ENCODE results near the gene DISC1. TPM values are rescaled to one million over a fixed set of nuclear protein-coding genes. Genes with fewer than 3 reads are reported as not detected.

Gene DISC1
- polyA plus RNA-seq, 1 experiment = 2.3 TPM

DNA sequence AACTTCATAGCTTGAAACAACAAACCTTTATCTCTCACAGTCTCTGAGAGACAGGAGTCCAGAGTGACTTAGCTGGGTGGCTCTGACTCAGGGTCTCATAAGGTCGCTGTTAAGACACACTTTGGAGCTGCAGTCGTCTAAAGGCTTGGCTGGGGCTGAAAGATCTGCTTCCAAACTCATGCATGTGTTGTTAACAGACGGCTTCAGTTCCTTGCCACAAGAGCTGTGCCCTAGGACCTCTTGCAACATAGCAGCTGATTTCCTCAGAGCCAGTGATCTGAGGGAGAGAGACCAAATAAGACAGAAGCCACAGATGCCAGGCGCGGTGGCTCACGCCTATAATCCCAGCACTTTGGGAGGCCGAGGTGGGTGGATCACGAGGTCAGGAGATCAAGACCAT is 176.8 kb downstream of the DISC1 start:
- no peak for DNase-seq (ENCODE audit: low read depth)
- ChIA-PET CTCF (interaction anchor here (0.6 to 1.5 kb wide), 2 partner anchors 47 to 63 kb away, joined by 3 to 7 read pairs; no protein-coding TSS in a partner anchor), POLR2A (no interaction called here)
- Histone ChIP-seq H3K27me3 (ENCODE audit: control insufficient read depth, insufficient read depth, low read length) (no peaks in the 10 kb centered on the region), H3K36me3 (ENCODE audit: control insufficient read depth, insufficient read depth, low read length) (no peaks in the 10 kb centered on the region), H3K4me3 (ENCODE audit: low read depth, low read length) (no peak overlapping the region)
- TF ChIP-seq, protein P1, sequence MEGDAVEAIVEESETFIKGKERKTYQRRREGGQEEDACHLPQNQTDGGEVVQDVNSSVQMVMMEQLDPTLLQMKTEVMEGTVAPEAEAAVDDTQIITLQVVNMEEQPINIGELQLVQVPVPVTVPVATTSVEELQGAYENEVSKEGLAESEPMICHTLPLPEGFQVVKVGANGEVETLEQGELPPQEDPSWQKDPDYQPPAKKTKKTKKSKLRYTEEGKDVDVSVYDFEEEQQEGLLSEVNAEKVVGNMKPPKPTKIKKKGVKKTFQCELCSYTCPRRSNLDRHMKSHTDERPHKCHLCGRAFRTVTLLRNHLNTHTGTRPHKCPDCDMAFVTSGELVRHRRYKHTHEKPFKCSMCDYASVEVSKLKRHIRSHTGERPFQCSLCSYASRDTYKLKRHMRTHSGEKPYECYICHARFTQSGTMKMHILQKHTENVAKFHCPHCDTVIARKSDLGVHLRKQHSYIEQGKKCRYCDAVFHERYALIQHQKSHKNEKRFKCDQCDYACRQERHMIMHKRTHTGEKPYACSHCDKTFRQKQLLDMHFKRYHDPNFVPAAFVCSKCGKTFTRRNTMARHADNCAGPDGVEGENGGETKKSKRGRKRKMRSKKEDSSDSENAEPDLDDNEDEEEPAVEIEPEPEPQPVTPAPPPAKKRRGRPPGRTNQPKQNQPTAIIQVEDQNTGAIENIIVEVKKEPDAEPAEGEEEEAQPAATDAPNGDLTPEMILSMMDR (IDR thresholded peaks at IDR 0.05; ENCODE audit: insufficient read depth, low read depth, low read length) = no peak

DNA sequence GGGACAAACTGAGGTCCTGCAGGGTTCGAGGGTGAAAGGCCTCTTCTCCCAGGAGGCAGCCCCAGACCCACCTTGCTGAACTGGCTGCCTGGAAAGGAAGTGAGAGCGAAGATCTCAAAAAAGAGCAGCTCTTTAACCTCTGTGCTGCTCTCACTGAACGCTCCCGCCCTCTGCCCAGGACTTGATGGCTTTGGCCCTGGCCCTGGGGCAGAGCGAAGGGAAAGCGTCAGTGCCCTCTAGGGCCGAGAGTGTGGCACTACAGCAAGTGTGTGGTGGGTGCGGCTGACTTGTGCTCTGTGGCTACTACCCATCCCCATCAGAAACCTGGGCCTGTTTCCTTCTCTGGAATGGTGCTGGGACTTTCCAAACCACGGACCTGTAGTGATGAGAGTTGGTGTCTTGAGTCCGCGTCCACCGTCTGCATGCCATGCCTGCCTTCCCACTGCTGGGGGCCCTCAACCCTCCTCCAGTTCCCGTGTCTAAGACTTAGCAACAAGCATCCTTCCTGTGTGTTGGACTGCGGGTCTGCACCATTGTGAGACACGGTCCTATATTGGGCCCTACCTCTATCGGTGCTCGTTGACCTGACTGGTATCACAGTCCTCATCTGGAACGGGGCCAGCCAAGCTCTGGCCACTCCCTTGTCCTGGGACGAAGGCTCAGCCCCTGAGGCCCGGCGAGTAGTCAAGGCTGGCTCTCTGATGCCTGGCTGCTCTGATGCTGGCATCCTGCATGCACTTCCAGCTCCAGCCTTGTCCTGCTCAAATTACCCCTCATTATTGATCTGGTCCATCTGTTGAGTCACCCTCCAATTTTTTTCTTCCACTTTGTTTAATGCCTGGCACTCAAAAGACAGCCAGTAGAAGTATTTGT is 180.3 kb downstream of the DISC1 start:
- Histone ChIP-seq H3K36me3 (ENCODE audit: control insufficient read depth, insufficient read depth, low read length) (no peaks in the 10 kb centered on the region), H3K4me3 (ENCODE audit: low read depth, low read length) (no peak overlapping the region), H3K27me3 (ENCODE audit: control insufficient read depth, insufficient read depth, low read length) (no peaks in the 10 kb centered on the region)
- no peak for DNase-seq (ENCODE audit: low read depth)
- POLR2A ChIA-PET = no interaction called here
- CTCF ChIA-PET = interaction anchor here (1.1 to 2.7 kb wide), 2 partner anchors 50 to 81 kb away, joined by 3 to 21 read pairs; no protein-coding TSS in a partner anchor
- TF ChIP-seq, protein P1 (IDR thresholded peaks at IDR 0.05; ENCODE audit: insufficient read depth, low read depth, low read length) = peak; percentile 37

DNA sequence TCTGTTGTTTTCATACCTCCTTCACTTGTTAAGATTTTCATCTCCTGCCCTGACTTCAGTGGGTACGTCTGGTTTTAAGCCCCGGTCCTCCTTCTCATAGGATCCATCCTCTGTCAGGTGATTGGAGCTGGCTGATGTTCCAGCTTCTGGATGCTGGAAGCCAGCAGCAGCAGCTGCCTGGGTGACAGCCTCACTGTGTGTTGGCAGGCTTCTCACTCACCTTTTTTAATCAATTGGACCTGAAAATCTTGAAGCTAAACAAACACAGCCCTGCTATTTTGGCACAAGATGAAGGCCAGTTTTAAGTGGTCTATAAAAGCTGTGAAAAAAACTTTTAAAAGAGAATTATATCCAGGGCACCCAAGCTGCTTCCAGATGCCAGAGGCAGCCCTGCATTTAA is 181.0 kb downstream of the DISC1 start:
- no peak overlapping the region for H3K4me3 ChIP-seq (ENCODE audit: low read depth, low read length)
- no peak for DNase-seq (ENCODE audit: low read depth)
- H3K36me3 ChIP-seq (ENCODE audit: control insufficient read depth, insufficient read depth, low read length) = no peaks in the 10 kb centered on the region
- TF ChIP-seq, protein P1 (IDR thresholded peaks at IDR 0.05; ENCODE audit: insufficient read depth, low read depth, low read length) = no peak
- ChIA-PET POLR2A (no interaction called here), CTCF (interaction anchor here (2.7 kb wide), 1 partner anchor 51 kb away, joined by 21 read pairs; no protein-coding TSS in a partner anchor)
- no peaks in the 10 kb centered on the region for H3K27me3 ChIP-seq (ENCODE audit: control insufficient read depth, insufficient read depth, low read length)

DNA sequence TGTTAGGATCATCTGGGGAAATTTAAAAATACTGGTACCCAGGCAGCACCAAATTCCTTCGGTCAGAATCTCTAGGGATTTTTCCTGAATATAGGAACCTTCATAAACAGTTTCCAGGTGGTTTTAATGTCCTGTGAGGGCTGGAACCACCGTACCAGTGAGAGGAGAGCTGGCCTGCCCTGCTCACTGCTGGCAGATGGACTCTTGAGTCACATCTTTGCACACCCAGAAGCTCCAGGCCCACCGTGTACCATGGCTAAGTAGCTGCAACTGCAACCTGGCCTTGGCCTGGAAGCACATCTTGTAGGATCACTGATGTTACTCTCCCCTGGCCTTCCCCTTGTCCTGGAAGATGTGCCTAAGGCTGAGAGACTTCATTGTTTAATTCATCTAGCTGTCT is 181.5 kb downstream of the DISC1 start:
- DNase-seq (ENCODE audit: low read depth) = no peak
- ChIA-PET CTCF (interaction anchor here (2.7 kb wide), 1 partner anchor 51 kb away, joined by 21 read pairs; no protein-coding TSS in a partner anchor), POLR2A (no interaction called here)
- Histone ChIP-seq H3K27me3 (ENCODE audit: control insufficient read depth, insufficient read depth, low read length) (no peaks in the 10 kb centered on the region), H3K4me3 (ENCODE audit: low read depth, low read length) (no peak overlapping the region), H3K36me3 (ENCODE audit: control insufficient read depth, insufficient read depth, low read length) (no peaks in the 10 kb centered on the region)
- TF ChIP-seq, protein P1 (IDR thresholded peaks at IDR 0.05; ENCODE audit: insufficient read depth, low read depth, low read length) = no peak

DNA sequence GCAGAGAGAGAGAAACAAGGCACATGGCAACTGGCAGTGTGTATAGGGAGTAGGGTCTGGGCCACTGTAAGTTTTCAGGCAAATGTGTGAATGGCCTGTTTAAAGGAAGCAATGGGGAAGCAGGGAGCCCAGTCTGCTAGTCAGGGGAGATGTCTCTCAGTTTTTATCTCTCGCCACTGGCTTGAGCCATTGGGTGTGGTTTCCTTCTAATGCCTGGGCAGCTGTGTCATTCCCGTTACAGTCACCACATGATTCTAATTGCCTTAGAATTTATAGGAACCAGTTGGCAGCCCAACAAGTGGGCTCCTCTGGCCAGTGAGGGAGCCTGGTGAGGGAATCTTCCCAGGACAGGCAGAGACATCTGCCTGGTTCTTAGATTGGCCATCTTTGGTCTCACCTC is 182.4 kb downstream of the DISC1 start:
- H3K36me3 ChIP-seq (ENCODE audit: control insufficient read depth, insufficient read depth, low read length) = no peaks in the 10 kb centered on the region
- TF ChIP-seq, protein P1 (IDR thresholded peaks at IDR 0.05; ENCODE audit: insufficient read depth, low read depth, low read length) = no peak
- CTCF ChIA-PET = interaction anchor here (1.1 kb wide), 1 partner anchor 45 kb away, joined by 3 read pairs; no protein-coding TSS in a partner anchor
- POLR2A ChIA-PET = no interaction called here
- peak; percentile 64 for DNase-seq (ENCODE audit: low read depth)
- H3K27me3 ChIP-seq (ENCODE audit: control insufficient read depth, insufficient read depth, low read length) = no peaks in the 10 kb centered on the region
- H3K4me3 ChIP-seq (ENCODE audit: low read depth, low read length) = no peak overlapping the region

All from BJ (cell line).